HEK293 (cell line): ENCODE measurements around the gene ERBB4.
A peak's percentile ranks its signal among the peaks of the same experiment; 100 is the strongest.

Experiments used
- CTCF ChIA-PET: fragments of 350-600 bp; formaldehyde crosslinking; extraction: SDS; loops from one replicate; lab custom pipeline; 2021; ENCODE audit warnings: antibody characterized with exemption; lab: Yijun Ruan, JAX
- POLR2A ChIA-PET: fragments of 300-600 bp; formaldehyde crosslinking; extraction: SDS; loops from one replicate; lab custom pipeline; 2020; ENCODE audit warnings: antibody characterized with exemption, inconsistent platforms; lab: Yijun Ruan, JAX
- H3K27ac ChIP-seq: fragments of 200-500 bp; sonication (Bioruptor generic); 2 replicates; pipeline ENCODE4 v1.5.1; 2014; ENCODE audit warnings: low read depth, low read length, control low read depth, inconsistent platforms; ENCODE audit errors: extremely low read depth
- H3K36me3 ChIP-seq, 2 experiments: fragments of 200-500 bp in 1 of 2; sonication (Bioruptor generic) in 1 of 2; 1 replicate in 1 of 2; 2 replicates in 1 of 2; pipeline ENCODE4 v1.5.1; 2014 to 2017; ENCODE audit warnings: inconsistent platforms in 2 of 2, low read length in 2 of 2; ENCODE audit not compliant: control insufficient read depth in 2 of 2, insufficient read depth in 1 of 2
- H3K4me1 ChIP-seq: fragments of 200-500 bp; sonication (Bioruptor generic); 2 replicates; pipeline ENCODE4 v1.5.1; 2014; ENCODE audit warnings: mild to moderate bottlenecking, low read length, inconsistent platforms; ENCODE audit not compliant: control insufficient read depth, insufficient read depth
- H3K4me3 ChIP-seq: 2 replicates; pipeline ENCODE4 v1.5.1; 2011; ENCODE audit warnings: low read depth, mild to moderate bottlenecking, control low read depth, low read length, moderate library complexity
- H3K9me3 ChIP-seq: fragments of 200-500 bp; sonication (Bioruptor generic); 2 replicates; pipeline ENCODE4 v1.5.1; 2014; ENCODE audit warnings: low read depth, low read length, inconsistent platforms; ENCODE audit not compliant: control insufficient read depth, insufficient read depth
- FEZF1 ChIP-seq: fragments of 450-650 bp; formaldehyde crosslinking; IDR thresholded peaks from 2 replicates; pipeline ENCODE4 v1.5.1; 2016; ENCODE audit warnings: missing biosample characterization, missing genetic modification characterization
- PRDM6 ChIP-seq: fragments of 450-650 bp; formaldehyde crosslinking; IDR thresholded peaks from 2 replicates; pipeline ENCODE4 v1.5.1; 2017; ENCODE audit warnings: missing biosample characterization, missing genetic modification characterization
- SCRT2 ChIP-seq: fragments of 450-650 bp; formaldehyde crosslinking; IDR thresholded peaks from 2 replicates; pipeline ENCODE4 v1.5.1; 2016; ENCODE audit warnings: missing biosample characterization, missing genetic modification characterization
- SP7 ChIP-seq: fragments of 450-650 bp; formaldehyde crosslinking; IDR thresholded peaks from 2 replicates; pipeline ENCODE4 v1.5.1; 2016; ENCODE audit warnings: missing biosample characterization, missing genetic modification characterization
- ZBTB49 ChIP-seq: fragments of 450-650 bp; formaldehyde crosslinking; IDR thresholded peaks from 2 replicates; pipeline ENCODE4 v1.5.1; 2016; ENCODE audit warnings: missing biosample characterization, missing genetic modification characterization, low read depth
- ZNF133 ChIP-seq: fragments of 450-650 bp; formaldehyde crosslinking; IDR thresholded peaks from 2 replicates; pipeline ENCODE4 v1.5.1; 2016; ENCODE audit warnings: missing biosample characterization, missing genetic modification characterization
- ZNF223 ChIP-seq: fragments of 450-650 bp; formaldehyde crosslinking; IDR thresholded peaks from 2 replicates; pipeline ENCODE4 v1.5.1; 2016; ENCODE audit warnings: missing biosample characterization, missing genetic modification characterization
- ZNF335 ChIP-seq: fragments of 450-650 bp; formaldehyde crosslinking; conservative IDR thresholded peaks from 2 replicates; pipeline ENCODE4 v1.5.1; 2016; ENCODE audit warnings: missing biosample characterization, missing genetic modification characterization
- ZNF362 ChIP-seq: fragments of 450-650 bp; formaldehyde crosslinking; IDR thresholded peaks from 2 replicates; pipeline ENCODE4 v1.5.1; 2016; ENCODE audit warnings: missing biosample characterization, missing genetic modification characterization
- ZNF404 ChIP-seq: fragments of 450-650 bp; formaldehyde crosslinking; IDR thresholded peaks from 2 replicates; pipeline ENCODE4 v1.5.1; 2017; ENCODE audit warnings: missing biosample characterization, missing genetic modification characterization
- ZNF514 ChIP-seq: fragments of 450-650 bp; formaldehyde crosslinking; IDR thresholded peaks from 2 replicates; pipeline ENCODE4 v1.5.1; 2016; ENCODE audit warnings: missing biosample characterization, missing genetic modification characterization
- ZNF518A ChIP-seq: fragments of 450-650 bp; formaldehyde crosslinking; conservative IDR thresholded peaks from 2 replicates; pipeline ENCODE4 v1.5.1; 2016; ENCODE audit warnings: low read depth, missing biosample characterization, missing genetic modification characterization
- ZNF544 ChIP-seq: fragments of 450-650 bp; formaldehyde crosslinking; IDR thresholded peaks from 2 replicates; pipeline ENCODE4 v1.5.0; 2017; ENCODE audit warnings: missing biosample characterization, missing genetic modification characterization
- ZNF624 ChIP-seq: fragments of 450-650 bp; formaldehyde crosslinking; IDR thresholded peaks from 2 replicates; pipeline ENCODE4 v1.5.1; 2017; ENCODE audit warnings: missing biosample characterization, missing genetic modification characterization
- ZNF670 ChIP-seq: fragments of 450-650 bp; formaldehyde crosslinking; IDR thresholded peaks from 2 replicates; pipeline ENCODE4 v1.5.1; 2016; ENCODE audit warnings: missing biosample characterization, missing genetic modification characterization, low read depth
- ZNF747 ChIP-seq: fragments of 450-650 bp; formaldehyde crosslinking; IDR thresholded peaks from 2 replicates; pipeline ENCODE4 v1.5.1; 2016; ENCODE audit warnings: missing biosample characterization, missing genetic modification characterization
- ZSCAN18 ChIP-seq: fragments of 450-650 bp; formaldehyde crosslinking; IDR thresholded peaks from 2 replicates; pipeline ENCODE4 v1.5.1; 2016; ENCODE audit warnings: missing biosample characterization, missing genetic modification characterization
- ZSCAN4 ChIP-seq: fragments of 450-650 bp; formaldehyde crosslinking; IDR thresholded peaks from 2 replicates; pipeline ENCODE4 v1.5.1; 2017; ENCODE audit warnings: missing biosample characterization, missing genetic modification characterization

Gene ERBB4

GRCh38 chr2:212495046-212495445, 43.6 kb downstream of the ERBB4 start:
- TF ChIP-seq ZNF514 (tag by site-specific recombination) (no peak), ZNF223 (no peak), ZBTB49 (tag by site-specific recombination) (no peak), ZNF404 (tag by site-specific recombination) (no peak), PRDM6 (tag by site-specific recombination) (no peak), ZNF544 (tag by site-specific recombination) (no peak), ZNF670 (tag by site-specific recombination) (no peak), ZNF747 (no peak)
- Histone ChIP-seq H3K4me3 (no peak overlapping the region), H3K9me3 (no peaks in the 10 kb centered on the region), H3K4me1 (no peaks in the 10 kb centered on the region), H3K36me3 (no peaks in the 10 kb centered on the region), H3K27ac (no peak overlapping the region)
- POLR2A ChIA-PET: no interaction called here
- CTCF ChIA-PET: interaction anchor here (1.4 kb wide), 1 partner anchor 9 kb away, joined by 3 read pairs; no protein-coding TSS in a partner anchor

GRCh38 chr2:212494418-212495020, 44.1 kb downstream of the ERBB4 start:
- TF ChIP-seq SCRT2: no peak
- TF ChIP-seq FEZF1: no peak
- 0 out of 2 replicates have a peak, but pooled peaks have one; percentile 24 for TF ChIP-seq ZNF518A (tag by site-specific recombination)
- no peak for TF ChIP-seq ZSCAN4
- no peak for TF ChIP-seq ZNF362 (tag by site-specific recombination)
- no peak for TF ChIP-seq ZSCAN18 (tag by site-specific recombination)
- no peak for TF ChIP-seq ZNF133 (tag by site-specific recombination)
- peak; percentile 35; the same call in 1 of the 2 replicates for TF ChIP-seq ZNF335 (tag by site-specific recombination)
- 0 out of 2 replicates have a peak, but pooled peaks have one; percentile 16 for TF ChIP-seq SP7
- no peak for TF ChIP-seq ZNF624
- peak; percentile 33; the same call in 1 of the 2 replicates for TF ChIP-seq PRDM6 (tag by site-specific recombination)
- Histone ChIP-seq H3K9me3 (no peaks in the 10 kb centered on the region), H3K36me3 (no peaks in the 10 kb centered on the region), H3K27ac (no peak overlapping the region), H3K4me1 (no peaks in the 10 kb centered on the region), H3K4me3 (no peak overlapping the region)
- POLR2A ChIA-PET: no interaction called here
- CTCF ChIA-PET: interaction anchor here (1.4 kb wide), 1 partner anchor 10 kb away, joined by 3 read pairs; no protein-coding TSS in a partner anchor
